NCI-H1105 treated with DMSO at 0.1 percent for 48 hours (cell line): ENCODE results near the gene PRSS50.
"Not testable (repeated sequence)": the region's sequence is repeated elsewhere in the genome, so short reads cannot be mapped to it uniquely, and the experiment has no call there.

Source experiments
- DNase-seq: peaks from one replicate; lab custom pipeline; 2025; lab: John Stamatoyannopoulos, UW

PRSS50 gene

GRCh38 chr3:46717447-46718231 is at the start of gene PRSS50:
Gene PRSS50, minus strand, starts transcription at chr3:46717869. Its CDS starts 45 bp downstream, at chr3:46717824.
- no peak for DNase-seq

- no peak for DNase-seq
Measured at GRCh38 chr3:46764206-46764605, 46.5 kb upstream of the PRSS50 start.

- peak; percentile 30 for DNase-seq
Measured at GRCh38 chr3:46763178-46763577, 45.5 kb upstream of the PRSS50 start.

- DNase-seq: no peak
Measured at GRCh38 chr3:46759239-46760167, 41.8 kb upstream of the PRSS50 start.

- no peak for DNase-seq
Measured at GRCh38 chr3:46756642-46757041, 39.0 kb upstream of the PRSS50 start.

GRCh38 chr3:46755646-46756045 is 38.0 kb upstream of the PRSS50 start:
- no peak for DNase-seq

- DNase-seq: not testable (repeated sequence)
Measured at GRCh38 chr3:46753127-46753526, 35.5 kb upstream of the PRSS50 start.

- no peak for DNase-seq
Measured at GRCh38 chr3:46750555-46751038, 32.9 kb upstream of the PRSS50 start.

- DNase-seq: no peak
Measured at GRCh38 chr3:46749129-46749528, 31.5 kb upstream of the PRSS50 start.

GRCh38 chr3:46748170-46748569 is 30.5 kb upstream of the PRSS50 start:
- DNase-seq: no peak

GRCh38 chr3:46746711-46747110 is 29.0 kb upstream of the PRSS50 start:
- no peak for DNase-seq

- no peak for DNase-seq
Measured at GRCh38 chr3:46742992-46743585, 25.4 kb upstream of the PRSS50 start.

- DNase-seq: not testable (repeated sequence)
Measured at GRCh38 chr3:46739565-46739964, 21.9 kb upstream of the PRSS50 start.

GRCh38 chr3:46737329-46737731 is 19.7 kb upstream of the PRSS50 start:
- peak; percentile 39 for DNase-seq

- DNase-seq: no peak
Measured at GRCh38 chr3:46736006-46736872, 18.6 kb upstream of the PRSS50 start.

- no peak for DNase-seq
Measured at GRCh38 chr3:46734773-46735172, 17.1 kb upstream of the PRSS50 start.

GRCh38 chr3:46733026-46733800 is 15.5 kb upstream of the PRSS50 start:
- no peak for DNase-seq

GRCh38 chr3:46731795-46732194 is 14.1 kb upstream of the PRSS50 start:
- no peak for DNase-seq

- no peak for DNase-seq
Measured at GRCh38 chr3:46730819-46731218, 13.2 kb upstream of the PRSS50 start.

GRCh38 chr3:46729038-46729437 is 11.4 kb upstream of the PRSS50 start:
- no peak for DNase-seq
